Measurements from ENCODE around the gene ZDHHC14. TPM values are rescaled to one million over a fixed set of nuclear protein-coding genes. Genes with fewer than 3 reads are reported as not detected.

The ZDHHC14 gene
- total RNA-seq, 1 experiment from 2014 or later, result 1.7 TPM

DNA sequence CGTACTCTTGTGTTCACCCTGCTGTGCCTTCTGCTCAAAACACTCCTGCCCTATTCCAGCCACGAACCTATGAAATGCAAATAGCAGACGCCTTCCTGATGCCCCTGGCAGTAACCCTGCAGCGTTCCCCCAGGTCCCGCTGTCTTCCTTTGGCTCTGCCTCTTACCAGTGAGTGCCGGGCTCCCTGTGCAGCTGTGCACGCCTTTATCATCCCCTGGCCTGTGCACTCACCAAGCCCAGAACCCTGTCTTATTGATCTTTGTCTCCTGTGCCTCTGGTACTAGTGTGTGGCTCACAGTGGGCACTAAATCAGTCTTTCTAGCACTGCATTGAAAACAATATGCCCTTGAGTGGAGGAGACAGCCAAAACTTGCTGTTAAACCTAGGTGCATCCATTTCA lies 19.7 kb downstream of the ZDHHC14 start:
- H4K8ac ChIP-seq (replicated peaks; ENCODE audit: insufficient read length, low read depth, low read length), result no peak overlapping the region
- H4K20me1 ChIP-seq (ENCODE audit: control insufficient read depth, insufficient read depth, insufficient read length), result no peaks in the 10 kb centered on the region
- no peak overlapping the region for H2BK15ac ChIP-seq (ENCODE audit: low read depth, low read length)
- H2BK120ac ChIP-seq (ENCODE audit: low read depth, low read length, poor library complexity, severe bottlenecking), result no peak overlapping the region
- no peaks in the 10 kb centered on the region for H3K23me2 ChIP-seq (ENCODE audit: insufficient read length, low read depth, low read length, poor library complexity, severe bottlenecking)
- H3K9ac ChIP-seq (ENCODE audit: extremely low read depth, insufficient read length, low read length), result no peak overlapping the region
- no peak overlapping the region for H2BK12ac ChIP-seq (ENCODE audit: insufficient read length, low read depth, low read length)
- H3T11ph ChIP-seq (ENCODE audit: low read length), result no peak overlapping the region
- no peaks in the 10 kb centered on the region for H3K79me2 ChIP-seq (ENCODE audit: insufficient read depth, low read length)
- WGBS (ENCODE audit: extremely low coverage, insufficient read length, low lambda C conversion rate), result no CpG with 5 or more reads among the region's 7 CpGs
- no peak overlapping the region for H3K4ac ChIP-seq (ENCODE audit: low read depth, low read length)
- no peak overlapping the region for H2BK20ac ChIP-seq (ENCODE audit: low read depth, low read length, poor library complexity, severe bottlenecking)
- no peak overlapping the region for H3K18ac ChIP-seq (ENCODE audit: insufficient read length, low read depth, low read length)
- H4K5ac ChIP-seq (ENCODE audit: insufficient read length, low read depth, low read length), result no peak overlapping the region
- Mint-ChIP-seq H3K4me3 (no peak overlapping the region), H3K9me3 (no peaks in the 10 kb centered on the region), H3K4me1 (peaks cover 28 to 43% of the 10 kb centered on the region in 2 experiments), H3K36me3 (ENCODE audit: insufficient read depth in 1 of 3, low read depth in 3 of 3) (no peaks in the 10 kb centered on the region), H3K27ac (peak overlapping the region in 2 of 3 experiments; percentile 5 to 32; a peak in 1 of 7 replicates), H3K27me3 (ENCODE audit: low read depth) (no peaks in the 10 kb centered on the region)
- TF ChIP-seq, protein P1, sequence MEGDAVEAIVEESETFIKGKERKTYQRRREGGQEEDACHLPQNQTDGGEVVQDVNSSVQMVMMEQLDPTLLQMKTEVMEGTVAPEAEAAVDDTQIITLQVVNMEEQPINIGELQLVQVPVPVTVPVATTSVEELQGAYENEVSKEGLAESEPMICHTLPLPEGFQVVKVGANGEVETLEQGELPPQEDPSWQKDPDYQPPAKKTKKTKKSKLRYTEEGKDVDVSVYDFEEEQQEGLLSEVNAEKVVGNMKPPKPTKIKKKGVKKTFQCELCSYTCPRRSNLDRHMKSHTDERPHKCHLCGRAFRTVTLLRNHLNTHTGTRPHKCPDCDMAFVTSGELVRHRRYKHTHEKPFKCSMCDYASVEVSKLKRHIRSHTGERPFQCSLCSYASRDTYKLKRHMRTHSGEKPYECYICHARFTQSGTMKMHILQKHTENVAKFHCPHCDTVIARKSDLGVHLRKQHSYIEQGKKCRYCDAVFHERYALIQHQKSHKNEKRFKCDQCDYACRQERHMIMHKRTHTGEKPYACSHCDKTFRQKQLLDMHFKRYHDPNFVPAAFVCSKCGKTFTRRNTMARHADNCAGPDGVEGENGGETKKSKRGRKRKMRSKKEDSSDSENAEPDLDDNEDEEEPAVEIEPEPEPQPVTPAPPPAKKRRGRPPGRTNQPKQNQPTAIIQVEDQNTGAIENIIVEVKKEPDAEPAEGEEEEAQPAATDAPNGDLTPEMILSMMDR (conservative IDR thresholded peaks at IDR 0.05), result no peak
- H3K23ac ChIP-seq (ENCODE audit: insufficient read length, low read depth, low read length), result no peak overlapping the region
- H3K4me1 ChIP-seq (ENCODE audit: insufficient read depth, low read length), result no peaks in the 10 kb centered on the region
- no peak overlapping the region for H3K27ac ChIP-seq (ENCODE audit: insufficient read length, low read depth, low read length)
- no peaks in the 10 kb centered on the region for H3K79me1 ChIP-seq (ENCODE audit: insufficient read depth, low read depth, low read length, poor library complexity, severe bottlenecking)
- H4K91ac ChIP-seq (ENCODE audit: insufficient read length, low read depth, low read length), result no peak overlapping the region
- no peak overlapping the region; the same call in 1 of the 2 replicates for H3K14ac ChIP-seq (ENCODE audit: insufficient read depth, low read length)
- H3K4me2 ChIP-seq (ENCODE audit: insufficient read depth, insufficient read length, low read length), result no peak overlapping the region
- DNase-seq, result no peak
- no peak overlapping the region for H3K56ac ChIP-seq (ENCODE audit: insufficient read length, low read depth, low read length)
- no peak overlapping the region for H2AFZ ChIP-seq (ENCODE audit: low read length)
- no peak overlapping the region for H2AK5ac ChIP-seq (ENCODE audit: insufficient read length, low read length)
- no peaks in the 10 kb centered on the region for H3K9me3 ChIP-seq (ENCODE audit: control insufficient read depth, low read depth, low read length)
- no peak overlapping the region for H2BK5ac ChIP-seq (ENCODE audit: insufficient read length, low read length)
- no peaks in the 10 kb centered on the region for H3K27me3 ChIP-seq (ENCODE audit: insufficient read depth, low read length)

All from H9 (cell line).